MM.1S (cell line): ENCODE results near the gene ULK2.

Source experiments
- DNase-seq: peaks from one replicate; pipeline ENCODE4 v3.0.0-alpha.2; 2015
- H2AFZ ChIP-seq: fragments of 300-600 bp; sonication (generic); 2 replicates; pipeline ENCODE4 v1.6.0; 2016; ENCODE audit warnings: antibody characterized with exemption, low read length
- H3F3A ChIP-seq: fragments of 300-600 bp; sonication (generic); 2 replicates; pipeline ENCODE4 v1.6.1; 2016; ENCODE audit warnings: mild to moderate bottlenecking, antibody characterized with exemption, low read length, moderate library complexity, mixed read lengths; ENCODE audit not compliant: insufficient read depth
- H3K27ac ChIP-seq: fragments of 300-600 bp; sonication (generic); 2 replicates; pipeline ENCODE4 v1.5.1; 2016; ENCODE audit warnings: mild to moderate bottlenecking, low read length
- H3K27me3 ChIP-seq: fragments of 300-600 bp; sonication (generic); replicated peaks from 2 replicates; pipeline ENCODE4 v1.6.0; 2016; ENCODE audit warnings: low read length; ENCODE audit not compliant: insufficient read depth
- H3K36me3 ChIP-seq: fragments of 300-600 bp; sonication (generic); replicated peaks from 2 replicates; pipeline ENCODE4 v1.6.1; 2016; ENCODE audit warnings: mild to moderate bottlenecking, low read length, mixed read lengths; ENCODE audit not compliant: insufficient read depth
- H3K4me1 ChIP-seq: fragments of 300-600 bp; sonication (generic); 2 replicates; pipeline ENCODE4 v1.6.1; 2016; ENCODE audit warnings: low read length, mixed read lengths
- H3K4me2 ChIP-seq: fragments of 300-600 bp; sonication (generic); 2 replicates; pipeline ENCODE4 v1.6.0; 2016; ENCODE audit warnings: low read depth, low read length
- H3K4me3 ChIP-seq: fragments of 300-600 bp; sonication (generic); 2 replicates; pipeline ENCODE4 v1.5.1; 2016; ENCODE audit warnings: low read length, mixed read lengths
- H3K79me2 ChIP-seq: fragments of 300-600 bp; sonication (generic); 2 replicates; pipeline ENCODE4 v1.6.1; 2016; ENCODE audit warnings: mixed run types, low read length, mixed read lengths
- H3K9ac ChIP-seq: fragments of 300-600 bp; sonication (generic); 2 replicates; pipeline ENCODE4 v1.6.1; 2016; ENCODE audit warnings: low read length, mixed read lengths
- H3K9me2 ChIP-seq: fragments of 300-600 bp; sonication (generic); replicated peaks from 2 replicates; pipeline ENCODE4 v1.6.1; 2016; ENCODE audit warnings: mild to moderate bottlenecking, low read length, mixed read lengths; ENCODE audit not compliant: insufficient read depth
- H3K9me3 ChIP-seq: fragments of 300-600 bp; sonication (generic); replicated peaks from 2 replicates; pipeline ENCODE4 v1.6.1; 2016; ENCODE audit warnings: mild to moderate bottlenecking, low read length, mixed read lengths; ENCODE audit not compliant: insufficient read depth
- H4K20me1 ChIP-seq: fragments of 300-600 bp; sonication (generic); 2 replicates; pipeline ENCODE4 v1.6.1; 2016; ENCODE audit warnings: mild to moderate bottlenecking, low read length, moderate library complexity, mixed read lengths; ENCODE audit not compliant: insufficient read depth
- CTCF ChIP-seq: fragments of 300-600 bp; sonication (generic); IDR thresholded peaks from 2 replicates; pipeline ENCODE4 v1.5.1; 2016; ENCODE audit warnings: antibody characterized with exemption, low read length, mixed read lengths
- EZH2 ChIP-seq: fragments of 300-600 bp; sonication (generic); optimal IDR thresholded peaks from 2 replicates; pipeline ENCODE3; 2017; ENCODE audit warnings: low read depth, mild to moderate bottlenecking, antibody characterized with exemption, low read length, mixed read lengths
- EZH2phosphoT487 ChIP-seq: fragments of 300-600 bp; sonication (generic); IDR thresholded peaks from 2 replicates; pipeline ENCODE4 v1.6.1; 2018; ENCODE audit warnings: antibody characterized with exemption, low read length

Gene ULK2

GRCh38 chr17:19747159-19747719 lies 120.5 kb downstream of the ULK2 start:
- Histone ChIP-seq H3K27me3 (peaks cover 26% of the 10 kb centered on the region), H3K4me1 (no peaks in the 10 kb centered on the region), H3K27ac (no peak overlapping the region), H3K36me3 (no peaks in the 10 kb centered on the region), H3K79me2 (no peaks in the 10 kb centered on the region), H3K4me3 (no peak overlapping the region), H3K9me2 (no peaks in the 10 kb centered on the region), H3K4me2 (no peak overlapping the region), H2AFZ (no peak overlapping the region), H4K20me1 (0 out of 2 replicates have a peak, but pooled peaks cover 3% of the 10 kb centered on the region), H3K9me3 (no peaks in the 10 kb centered on the region), H3K9ac (no peak overlapping the region), H3F3A (no peaks in the 10 kb centered on the region)
- DNase-seq, result no peak
- TF ChIP-seq CTCF (no peak), EZH2 (no peak), EZH2phosphoT487 (no peak)

GRCh38 chr17:19746517-19746916 lies 121.2 kb downstream of the ULK2 start:
- no peaks in the 10 kb centered on the region for H3K36me3 ChIP-seq
- 0 out of 2 replicates have a peak, but pooled peaks cover 3% of the 10 kb centered on the region for H4K20me1 ChIP-seq
- TF ChIP-seq EZH2phosphoT487 (no peak), CTCF (no peak), EZH2 (no peak)
- H3K9ac ChIP-seq, result no peak overlapping the region
- H3F3A ChIP-seq, result no peaks in the 10 kb centered on the region
- no peaks in the 10 kb centered on the region for H3K4me1 ChIP-seq
- H3K4me3 ChIP-seq, result no peak overlapping the region
- no peak for DNase-seq
- no peaks in the 10 kb centered on the region for H3K9me3 ChIP-seq
- H3K9me2 ChIP-seq, result no peaks in the 10 kb centered on the region
- H3K27ac ChIP-seq, result no peak overlapping the region
- H3K79me2 ChIP-seq, result no peaks in the 10 kb centered on the region
- H3K4me2 ChIP-seq, result no peak overlapping the region
- H3K27me3 ChIP-seq, result peaks cover 33% of the 10 kb centered on the region
- no peak overlapping the region for H2AFZ ChIP-seq

DNA sequence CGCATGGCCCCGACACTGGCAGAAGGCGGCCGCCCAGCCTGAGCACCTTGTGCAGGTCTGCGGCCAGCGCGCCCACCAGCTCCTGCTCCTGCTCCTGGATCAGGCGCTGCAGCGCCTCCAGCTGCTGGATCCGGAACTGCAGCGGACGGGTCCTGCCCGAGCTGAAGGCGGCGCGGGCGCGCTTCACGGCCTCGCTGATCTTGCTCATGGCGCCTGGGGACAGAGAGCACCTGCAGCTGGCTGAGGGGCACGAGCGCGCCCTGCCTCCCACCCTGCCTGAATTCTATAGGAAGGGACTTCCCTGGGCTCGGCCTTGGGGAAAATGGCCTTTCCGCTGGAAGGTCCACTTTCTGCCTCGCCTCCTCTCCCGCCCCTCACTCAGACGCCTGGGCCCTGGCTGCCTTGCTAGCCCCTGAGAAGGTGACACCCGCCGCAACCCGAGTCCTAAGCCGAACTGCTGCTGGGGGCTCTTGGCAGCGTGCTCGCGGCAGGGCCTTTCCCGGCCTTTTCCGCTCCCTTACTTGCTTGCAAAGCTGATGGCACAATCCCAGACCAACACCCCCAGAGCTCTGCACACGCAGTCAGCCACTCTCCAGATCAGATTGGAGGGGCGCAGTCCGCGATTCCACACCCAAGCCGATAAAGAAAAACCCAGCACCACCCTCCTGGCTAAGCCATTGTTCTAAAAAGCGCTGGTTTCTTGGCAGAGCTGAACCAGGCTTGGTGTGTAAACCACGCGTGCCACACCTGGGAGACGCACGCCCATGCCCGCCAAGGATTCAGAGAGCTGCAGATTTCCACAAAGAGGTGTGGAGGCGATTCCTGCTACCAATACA lies 122.6 kb downstream of the ULK2 start:
- H3K79me2 ChIP-seq, result no peaks in the 10 kb centered on the region
- no peaks in the 10 kb centered on the region for H3K4me1 ChIP-seq
- H3K9ac ChIP-seq, result no peak overlapping the region
- no peak overlapping the region for H3K27ac ChIP-seq
- DNase-seq, result peak; percentile 67
- TF ChIP-seq EZH2phosphoT487 (no peak), CTCF (peak; percentile 76)
- peak overlapping the region; percentile 67; the same call in 1 of the 2 replicates for H2AFZ ChIP-seq
- no peaks in the 10 kb centered on the region for H4K20me1 ChIP-seq
- no peaks in the 10 kb centered on the region for H3K36me3 ChIP-seq
- peak overlapping the region; percentile 60 for H3K4me2 ChIP-seq
- peak overlapping the region; percentile 43 for H3K4me3 ChIP-seq
- H3K27me3 ChIP-seq, result peaks cover 39% of the 10 kb centered on the region
- no peaks in the 10 kb centered on the region for H3F3A ChIP-seq
- no peaks in the 10 kb centered on the region for H3K9me2 ChIP-seq
- no peaks in the 10 kb centered on the region for H3K9me3 ChIP-seq
